ENCODE measurements around the gene USP13.

USP13 gene

DNA sequence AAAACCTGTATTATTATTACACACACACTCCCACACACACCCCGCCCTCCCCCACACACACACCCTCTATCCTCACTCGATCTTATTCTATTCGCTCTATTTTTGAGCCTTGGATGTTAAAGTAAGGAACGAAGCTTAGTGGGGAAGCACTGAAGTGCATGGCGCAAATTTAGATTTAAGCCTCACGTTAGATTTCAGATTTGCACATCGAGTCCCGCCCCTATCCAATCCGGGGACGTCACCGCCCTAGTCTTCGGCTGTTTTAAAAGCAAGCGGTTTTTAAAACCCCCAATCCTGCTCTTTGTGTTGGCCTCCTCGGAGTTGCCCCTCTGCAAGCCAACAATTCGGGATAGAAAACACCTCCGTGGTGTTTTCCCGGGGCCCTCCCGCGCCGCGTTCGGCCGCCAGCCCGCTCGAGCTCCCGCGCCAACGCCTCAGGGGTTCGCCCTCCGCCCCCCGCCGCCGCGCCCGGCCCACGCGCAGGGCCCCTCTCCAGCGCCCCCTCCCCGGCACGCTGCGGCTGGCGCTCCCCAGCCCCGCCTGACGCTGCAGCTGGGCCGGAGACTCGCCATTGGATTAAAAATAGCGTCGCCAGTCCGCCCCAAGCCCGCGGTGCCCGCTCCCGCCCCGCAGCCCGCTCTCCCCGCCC is at the start of gene USP13:
Gene USP13, plus strand, starts transcription at position 594 of the 649 bp plus-strand sequence. CDS start 186 bp downstream, outside the sequence.
- peak within 1 kb of the TSS; percentile 86 for H3K4me3 ChIP-seq (ENCODE audit: low read depth, low read length)
- TF ChIP-seq, protein P1, sequence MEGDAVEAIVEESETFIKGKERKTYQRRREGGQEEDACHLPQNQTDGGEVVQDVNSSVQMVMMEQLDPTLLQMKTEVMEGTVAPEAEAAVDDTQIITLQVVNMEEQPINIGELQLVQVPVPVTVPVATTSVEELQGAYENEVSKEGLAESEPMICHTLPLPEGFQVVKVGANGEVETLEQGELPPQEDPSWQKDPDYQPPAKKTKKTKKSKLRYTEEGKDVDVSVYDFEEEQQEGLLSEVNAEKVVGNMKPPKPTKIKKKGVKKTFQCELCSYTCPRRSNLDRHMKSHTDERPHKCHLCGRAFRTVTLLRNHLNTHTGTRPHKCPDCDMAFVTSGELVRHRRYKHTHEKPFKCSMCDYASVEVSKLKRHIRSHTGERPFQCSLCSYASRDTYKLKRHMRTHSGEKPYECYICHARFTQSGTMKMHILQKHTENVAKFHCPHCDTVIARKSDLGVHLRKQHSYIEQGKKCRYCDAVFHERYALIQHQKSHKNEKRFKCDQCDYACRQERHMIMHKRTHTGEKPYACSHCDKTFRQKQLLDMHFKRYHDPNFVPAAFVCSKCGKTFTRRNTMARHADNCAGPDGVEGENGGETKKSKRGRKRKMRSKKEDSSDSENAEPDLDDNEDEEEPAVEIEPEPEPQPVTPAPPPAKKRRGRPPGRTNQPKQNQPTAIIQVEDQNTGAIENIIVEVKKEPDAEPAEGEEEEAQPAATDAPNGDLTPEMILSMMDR (IDR thresholded peaks at IDR 0.05; ENCODE audit: low read depth, low read length): no peak

GRCh38 chr3:179603321-179603720 is 49.5 kb upstream of the USP13 start:
- H3K4me3 ChIP-seq (ENCODE audit: low read depth, low read length): peak overlapping the region; percentile 98

GRCh38 chr3:179603831-179604230 is 49.0 kb upstream of the USP13 start:
- TF ChIP-seq, protein P1 (IDR thresholded peaks at IDR 0.05; ENCODE audit: low read depth, low read length): no peak
- peak overlapping the region; percentile 98 for H3K4me3 ChIP-seq (ENCODE audit: low read depth, low read length)

More at GRCh38 chr3:179603321-179603720, 49.5 kb upstream of the USP13 start:
- TF ChIP-seq, protein P1 (IDR thresholded peaks at IDR 0.05; ENCODE audit: low read depth, low read length): no peak

- TF ChIP-seq, protein P1 (IDR thresholded peaks at IDR 0.05; ENCODE audit: low read depth, low read length): no peak
- H3K4me3 ChIP-seq (ENCODE audit: low read depth, low read length): peak within 1 kb of the TSS; percentile 98
These were observed 48.3 kb upstream of the USP13 start, which contains the start of the genes MRPL47 and NDUFB5 for GRCh38 chr3:179604321-179605078. Gene MRPL47, minus strand, starts transcription at chr3:179604638. Its CDS starts 14 bp downstream, at chr3:179604624. Gene NDUFB5, plus strand, starts transcription at chr3:179604794. Its CDS starts 22 bp downstream, at chr3:179604816.

DNA sequence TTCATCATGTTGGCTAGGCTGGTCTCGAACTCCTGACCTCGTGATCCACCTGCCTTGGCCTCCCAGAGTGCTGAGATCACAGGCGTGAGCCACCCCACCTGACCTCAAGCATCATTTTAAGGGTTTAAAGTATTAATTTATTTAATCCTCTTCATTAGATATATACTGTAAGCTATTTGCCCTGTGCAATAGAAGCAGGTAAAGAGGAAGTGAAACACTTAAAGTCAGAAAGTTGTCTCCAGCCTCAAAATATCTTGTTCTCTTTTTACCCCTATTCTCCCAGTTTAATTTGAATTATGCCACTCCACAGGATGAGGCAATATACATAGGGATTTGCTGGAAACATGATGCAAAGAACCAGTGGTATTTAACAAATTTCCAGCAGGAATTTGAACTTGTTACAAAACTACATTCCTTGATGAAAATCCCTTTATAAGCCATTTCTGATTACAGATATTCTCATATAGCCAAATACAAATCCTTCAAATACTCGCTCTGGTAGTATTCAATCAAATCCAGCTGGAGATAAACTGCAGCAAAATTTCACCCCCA is 46.2 kb upstream of the USP13 start:
- TF ChIP-seq, protein P1 (IDR thresholded peaks at IDR 0.05; ENCODE audit: low read depth, low read length): no peak
- no peak overlapping the region for H3K4me3 ChIP-seq (ENCODE audit: low read depth, low read length)

GRCh38 chr3:179608931-179609720 is 43.7 kb upstream of the USP13 start:
- TF ChIP-seq, protein P1 (IDR thresholded peaks at IDR 0.05; ENCODE audit: low read depth, low read length): no peak
- no peak overlapping the region for H3K4me3 ChIP-seq (ENCODE audit: low read depth, low read length)
